ENCODE results near the gene ACVR2A.

GRCh38 chr2:147824620-147825019 is 20.2 kb upstream of the ACVR2A start:
- no peak for TF ChIP-seq CTCF (IDR thresholded peaks at IDR 0.05)
- TF ChIP-seq GATA2 (CRISPR knock-in tag; IDR thresholded peaks at IDR 0.05), result no peak
- TF ChIP-seq POLR2AphosphoS5 (IDR thresholded peaks at IDR 0.05; ENCODE audit: low read depth, low read length), result no peak
- no peak for TF ChIP-seq PBX3 (IDR thresholded peaks at IDR 0.05)
- no peak for TF ChIP-seq ZBTB33 (IDR thresholded peaks at IDR 0.05; ENCODE audit: borderline replicate concordance, low read depth)
- no peak for TF ChIP-seq MAX (IDR thresholded peaks at IDR 0.05; ENCODE audit: low read depth)
- TF ChIP-seq YY1 (IDR thresholded peaks at IDR 0.05; ENCODE audit: low read depth), result no peak
- no peak for TF ChIP-seq EZH2phosphoT487 (IDR thresholded peaks at IDR 0.05; ENCODE audit: borderline replicate concordance, low read depth)

All from SK-N-SH (cell line).